Lower leg skin (tissue), 4 donors: ENCODE data around the gene SPINK4. TPM values are rescaled to one million over a fixed set of nuclear protein-coding genes. Genes with fewer than 3 reads are reported as not detected.

ENCODE experiments used
- DNase-seq, 2 donors: peaks; one replicate each; pipeline ENCODE4 v3.0.0-alpha.2; 2019; ENCODE audit warnings: low spot score in 2 of 2
- H3K4me3 ChIP-seq: fragments of 200-600 bp; sonication (generic); 2 replicates; pipeline ENCODE4 v1.5.1; 2017; ENCODE audit warnings: mild to moderate bottlenecking, low read depth; ENCODE audit not compliant: poor library complexity, severe bottlenecking
- POLR2A ChIP-seq, 2 donors: fragments of 450-650 bp; IDR thresholded peaks; one replicate each; pipeline ENCODE4 v1.6.1; 2016 to 2017; ENCODE audit warnings: antibody characterized with exemption in 2 of 2, mild to moderate bottlenecking in 1 of 2, moderate library complexity in 1 of 2
- WGBS, 2 donors: methylation state at CpG; one replicate each; pipeline ENCODE4 v1.1.5; 2018; 5-methylcytosine and 5-hydroxymethylcytosine counted together
- intact Hi-C: fragments of 100-400 bp; cut with DNase I; formaldehyde crosslinking; loops from one replicate; pipeline ENCODE4 v1.15.0; 2023; ENCODE audit warnings: low total_unique reads
- total RNA-seq, 4 donors: library from RNA; depleted of rRNA; stranded (reverse); fragments of >200 nt; gene quantifications; one replicate each; pipeline ENCODE4 v1.1.0, GENCODE V29; 2016
- TF ChIP-seq, protein P1 (sequence below), 3 donors: fragments of 450-650 bp; IDR thresholded peaks; one replicate each; pipeline ENCODE4 v1.5.1; 2016; ENCODE audit warnings: antibody characterized with exemption in 3 of 3, mild to moderate bottlenecking in 3 of 3, moderate library complexity in 2 of 3

SPINK4 gene
- total RNA-seq, 4 donors from 2014 or later = not detected

DNA sequence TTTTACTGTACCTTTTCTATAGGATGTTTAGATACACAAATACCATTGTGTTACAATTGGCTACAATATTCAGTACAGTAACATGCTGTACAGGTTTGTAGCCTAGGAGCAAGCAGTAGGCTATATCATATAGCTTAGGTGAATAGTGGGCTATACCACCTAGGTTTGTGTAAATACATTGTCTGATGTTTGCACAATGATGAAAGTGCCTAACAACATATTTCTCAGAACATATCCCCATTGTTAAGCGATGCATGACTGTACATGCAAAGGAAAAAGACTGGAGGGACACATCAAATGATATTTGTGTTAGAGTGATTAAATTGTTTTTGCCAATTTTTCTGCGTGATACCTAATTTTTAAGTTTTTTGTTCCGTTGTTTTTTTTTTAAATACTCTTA, 30.2 kb downstream of the SPINK4 start:
- no peak for DNase-seq
- WGBS, 2 donors = 92 to 97% methylated on average over 3 of the region's 3 CpGs
- H3K4me3 ChIP-seq = no peak overlapping the region
- intact Hi-C loops = no loop called here
- TF ChIP-seq POLR2A (IDR thresholded peaks at IDR 0.05) = no peak
- TF ChIP-seq, protein P1, sequence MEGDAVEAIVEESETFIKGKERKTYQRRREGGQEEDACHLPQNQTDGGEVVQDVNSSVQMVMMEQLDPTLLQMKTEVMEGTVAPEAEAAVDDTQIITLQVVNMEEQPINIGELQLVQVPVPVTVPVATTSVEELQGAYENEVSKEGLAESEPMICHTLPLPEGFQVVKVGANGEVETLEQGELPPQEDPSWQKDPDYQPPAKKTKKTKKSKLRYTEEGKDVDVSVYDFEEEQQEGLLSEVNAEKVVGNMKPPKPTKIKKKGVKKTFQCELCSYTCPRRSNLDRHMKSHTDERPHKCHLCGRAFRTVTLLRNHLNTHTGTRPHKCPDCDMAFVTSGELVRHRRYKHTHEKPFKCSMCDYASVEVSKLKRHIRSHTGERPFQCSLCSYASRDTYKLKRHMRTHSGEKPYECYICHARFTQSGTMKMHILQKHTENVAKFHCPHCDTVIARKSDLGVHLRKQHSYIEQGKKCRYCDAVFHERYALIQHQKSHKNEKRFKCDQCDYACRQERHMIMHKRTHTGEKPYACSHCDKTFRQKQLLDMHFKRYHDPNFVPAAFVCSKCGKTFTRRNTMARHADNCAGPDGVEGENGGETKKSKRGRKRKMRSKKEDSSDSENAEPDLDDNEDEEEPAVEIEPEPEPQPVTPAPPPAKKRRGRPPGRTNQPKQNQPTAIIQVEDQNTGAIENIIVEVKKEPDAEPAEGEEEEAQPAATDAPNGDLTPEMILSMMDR (IDR thresholded peaks at IDR 0.05) = no peak

DNA sequence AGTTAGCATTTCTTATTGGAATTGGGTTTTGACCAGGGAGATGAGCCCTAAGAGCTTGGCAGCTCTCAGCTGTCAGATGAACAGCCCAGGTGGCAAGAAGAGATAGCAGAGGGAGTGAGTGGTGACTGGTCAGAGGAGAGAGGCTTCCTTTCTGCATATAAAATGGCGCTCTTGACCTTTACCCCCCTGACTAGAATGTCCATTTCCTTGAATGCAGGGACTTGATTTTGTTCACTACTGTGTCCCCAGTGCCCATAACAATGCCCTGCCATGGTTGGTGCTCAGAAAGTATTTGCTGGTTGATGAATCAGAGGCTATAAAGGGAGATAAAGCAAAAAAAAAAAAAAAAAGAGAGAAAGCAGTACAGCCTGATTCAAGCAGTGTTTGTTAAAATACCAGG, 32.1 kb downstream of the SPINK4 start:
- no peak overlapping the region for H3K4me3 ChIP-seq
- TF ChIP-seq POLR2A (IDR thresholded peaks at IDR 0.05) = no peak
- TF ChIP-seq, protein P1 (IDR thresholded peaks at IDR 0.05) = no peak
- intact Hi-C loops = no loop called here
- DNase-seq = no peak
- WGBS, 2 donors = 91 to 93% methylated on average over 1 of the region's 1 CpG

DNA sequence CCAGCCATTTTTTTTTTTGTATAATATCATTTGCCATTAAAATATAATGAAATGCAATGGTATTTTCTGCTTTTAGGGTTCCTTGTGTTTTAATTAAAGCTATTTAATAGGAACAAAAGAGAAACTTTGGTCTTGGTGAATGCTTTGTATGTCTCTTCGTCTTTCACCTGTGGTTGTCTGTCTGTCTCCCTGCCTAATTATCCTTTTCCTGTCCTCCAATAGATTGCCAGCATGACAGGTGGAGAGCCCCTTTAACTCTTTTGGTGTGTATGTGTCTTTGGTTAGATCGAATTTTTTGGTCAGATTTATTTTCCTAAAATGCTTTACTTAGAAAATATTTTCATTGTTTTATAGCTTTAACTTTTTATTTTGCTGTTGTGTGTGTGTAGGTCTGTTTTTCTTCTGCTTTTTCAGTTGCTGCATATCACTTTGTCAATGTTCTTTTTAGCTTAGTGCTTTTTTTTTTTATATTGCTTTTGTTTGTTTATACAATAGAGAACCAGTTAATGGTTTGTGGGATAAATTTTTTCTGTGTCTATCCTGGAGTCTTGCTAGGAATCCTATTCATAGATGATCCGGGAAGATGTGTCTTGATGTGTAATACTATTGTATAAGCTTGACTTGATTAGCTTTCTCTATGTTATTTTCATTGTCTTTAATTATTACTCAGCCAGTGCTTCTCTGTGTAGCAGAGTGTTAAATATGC, 33.5 kb downstream of the SPINK4 start:
- DNase-seq = no peak
- WGBS, 2 donors = 72 to 78% methylated on average over 3 of the region's 3 CpGs
- H3K4me3 ChIP-seq = no peak overlapping the region
- TF ChIP-seq POLR2A (IDR thresholded peaks at IDR 0.05) = no peak
- TF ChIP-seq, protein P1 (IDR thresholded peaks at IDR 0.05) = no peak
- intact Hi-C loops = no loop called here

DNA sequence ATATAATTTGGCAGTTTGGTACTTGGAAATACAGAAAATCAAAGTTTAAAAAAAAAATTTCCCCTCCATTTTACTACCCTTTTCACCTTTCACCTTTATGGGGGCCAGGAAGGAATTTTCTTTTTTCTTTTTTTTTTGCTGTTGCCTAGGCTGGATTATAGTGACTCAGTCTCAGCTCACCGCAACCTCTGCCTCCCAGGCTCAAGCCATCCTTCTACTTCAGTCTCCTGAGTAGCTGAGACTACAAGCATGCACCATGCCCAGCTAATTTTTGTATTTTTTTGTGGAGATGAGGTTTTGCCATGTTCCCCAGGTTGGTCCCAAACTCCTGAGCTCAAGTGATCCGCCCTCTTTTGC, 34.0 kb downstream of the SPINK4 start:
- no peak overlapping the region for H3K4me3 ChIP-seq
- DNase-seq = no peak
- intact Hi-C loops = no loop called here
- TF ChIP-seq, protein P1 (IDR thresholded peaks at IDR 0.05) = no peak
- no peak for TF ChIP-seq POLR2A (IDR thresholded peaks at IDR 0.05)
- WGBS, 2 donors = 96 to 98% methylated on average over 2 of the region's 2 CpGs

DNA sequence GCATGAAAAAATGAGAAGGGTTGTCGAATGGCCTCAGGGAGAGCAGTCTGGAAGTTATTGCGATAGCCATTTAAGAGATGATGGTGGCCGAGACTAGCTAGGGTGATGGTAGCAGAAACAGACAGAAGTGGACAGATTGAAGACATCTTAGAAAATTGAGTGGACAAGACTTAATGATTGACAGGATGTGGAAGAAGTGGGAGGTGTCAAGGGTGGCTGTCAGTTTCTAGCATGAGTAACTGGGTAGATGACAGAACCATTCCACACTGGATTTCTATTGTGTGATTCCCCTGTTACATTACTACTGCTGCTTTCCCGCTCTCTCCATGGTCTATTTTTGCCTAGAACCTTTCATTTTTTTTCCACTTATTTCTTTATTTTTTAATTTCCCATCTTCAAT, 37.5 kb downstream of the SPINK4 start:
- TF ChIP-seq, protein P1 (IDR thresholded peaks at IDR 0.05) = no peak
- TF ChIP-seq POLR2A (IDR thresholded peaks at IDR 0.05) = no peak
- DNase-seq = no peak
- WGBS, 2 donors = 95 to 99% methylated on average over 4 of the region's 4 CpGs
- intact Hi-C loops = no loop called here
- no peak overlapping the region for H3K4me3 ChIP-seq

DNA sequence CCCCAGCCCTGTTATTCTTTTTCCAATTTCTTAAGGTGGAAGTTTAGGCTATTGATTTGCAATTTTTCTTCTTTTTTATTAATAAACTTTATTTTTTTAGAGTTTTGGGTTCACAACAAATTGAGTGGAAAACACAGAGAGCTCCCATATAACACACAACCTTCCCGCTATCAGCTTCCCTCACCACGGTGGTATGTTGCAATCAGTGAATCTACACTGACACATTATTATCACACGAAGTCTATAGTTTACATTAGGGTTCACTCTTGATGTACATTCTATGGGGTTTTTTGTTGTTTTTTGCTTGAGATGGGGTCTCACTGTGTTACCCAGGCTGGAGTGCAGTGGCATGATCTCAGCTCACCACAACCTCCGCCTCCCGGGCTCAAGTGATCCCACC, 45.5 kb downstream of the SPINK4 start:
- no peak for DNase-seq
- TF ChIP-seq, protein P1 (IDR thresholded peaks at IDR 0.05) = no peak
- no peak for TF ChIP-seq POLR2A (IDR thresholded peaks at IDR 0.05)
- H3K4me3 ChIP-seq = no peak overlapping the region
- 78 to 85% methylated on average over 5 of the region's 5 CpGs for WGBS, 2 donors
- intact Hi-C loops = loop anchor here (10.0 kb wide), 1 partner anchor 179 kb away; no protein-coding TSS in a partner anchor
